H9 (cell line): ENCODE data around the gene TLCD3A. TPM values are rescaled to one million over a fixed set of nuclear protein-coding genes. Genes with fewer than 3 reads are reported as not detected.

ENCODE experiments used
- DNase-seq: peaks from one replicate; pipeline ENCODE4 v3.0.0-alpha.2; 2017
- H2AFZ ChIP-seq: one replicate; pipeline ENCODE4 v1.6.1; 2013; ENCODE audit warnings: mild to moderate bottlenecking, low read length, control low read depth, moderate library complexity
- H2AK5ac ChIP-seq: 2 replicates; pipeline ENCODE4 v1.6.1; 2013; ENCODE audit warnings: low read length, control low read depth, mixed read lengths; ENCODE audit not compliant: insufficient read length
- H2BK120ac ChIP-seq: one replicate; pipeline ENCODE4 v1.6.1; 2013; ENCODE audit warnings: low read depth, mild to moderate bottlenecking, low read length, control low read depth, inconsistent platforms; ENCODE audit not compliant: poor library complexity, severe bottlenecking
- H2BK12ac ChIP-seq: 2 replicates; pipeline ENCODE4 v1.6.1; 2013; ENCODE audit warnings: low read length, control low read depth, mixed read lengths, low read depth; ENCODE audit not compliant: insufficient read length
- H2BK15ac ChIP-seq: 2 replicates; pipeline ENCODE4 v1.6.1; 2013; ENCODE audit warnings: low read depth, low read length, control low read depth
- H2BK20ac ChIP-seq: one replicate; pipeline ENCODE4 v1.6.1; 2013; ENCODE audit warnings: low read depth, mild to moderate bottlenecking, low read length, control low read depth, inconsistent platforms; ENCODE audit not compliant: poor library complexity, severe bottlenecking
- H2BK5ac ChIP-seq: 2 replicates; pipeline ENCODE4 v1.6.1; 2013; ENCODE audit warnings: low read length, control low read depth, mixed read lengths; ENCODE audit not compliant: insufficient read length
- H3K14ac ChIP-seq: 2 replicates; pipeline ENCODE4 v1.6.1; 2013; ENCODE audit warnings: low read length, control low read depth; ENCODE audit not compliant: insufficient read depth
- H3K18ac ChIP-seq: 2 replicates; pipeline ENCODE4 v1.6.1; 2013; ENCODE audit warnings: low read depth, mild to moderate bottlenecking, mixed read lengths, low read length, control low read depth; ENCODE audit not compliant: insufficient read length
- H3K23ac ChIP-seq: 2 replicates; pipeline ENCODE4 v1.6.1; 2013; ENCODE audit warnings: low read length, control low read depth, mixed read lengths, low read depth; ENCODE audit not compliant: insufficient read length
- H3K23me2 ChIP-seq: 2 replicates; pipeline ENCODE4 v1.6.1; 2013; ENCODE audit warnings: low read depth, mild to moderate bottlenecking, mixed read lengths, low read length, control low read depth; ENCODE audit not compliant: insufficient read length, poor library complexity, severe bottlenecking
- H3K27ac ChIP-seq: 2 replicates; pipeline ENCODE4 v1.5.1; 2013; ENCODE audit warnings: low read length, control low read depth, mixed read lengths, low read depth; ENCODE audit not compliant: insufficient read length
- H3K27me3 ChIP-seq: 2 replicates; pipeline ENCODE4 v1.6.1; 2013; ENCODE audit warnings: low read length, control low read depth, inconsistent platforms; ENCODE audit not compliant: insufficient read depth
- H3K4ac ChIP-seq: 2 replicates; pipeline ENCODE4 v1.6.1; 2013; ENCODE audit warnings: low read depth, mild to moderate bottlenecking, control low read depth, inconsistent platforms, low read length, moderate library complexity
- H3K4me1 ChIP-seq: 2 replicates; pipeline ENCODE4 v1.6.1; 2013; ENCODE audit warnings: low read length, control low read depth, inconsistent platforms; ENCODE audit not compliant: insufficient read depth
- H3K4me2 ChIP-seq: 2 replicates; pipeline ENCODE4 v1.6.1; 2013; ENCODE audit warnings: low read length, control low read depth, mixed read lengths; ENCODE audit not compliant: insufficient read length, insufficient read depth
- H3K56ac ChIP-seq: 2 replicates; pipeline ENCODE4 v1.6.1; 2013; ENCODE audit warnings: low read depth, mild to moderate bottlenecking, mixed read lengths, low read length, control low read depth; ENCODE audit not compliant: insufficient read length
- H3K79me1 ChIP-seq: 2 replicates; pipeline ENCODE4 v1.6.1; 2013; ENCODE audit warnings: low read depth, mild to moderate bottlenecking, moderate library complexity, low read length, control low read depth, inconsistent platforms; ENCODE audit not compliant: insufficient read depth, poor library complexity, severe bottlenecking
- H3K79me2 ChIP-seq: 2 replicates; pipeline ENCODE4 v1.6.1; 2013; ENCODE audit warnings: low read length, control low read depth, inconsistent platforms; ENCODE audit not compliant: insufficient read depth
- H3K9ac ChIP-seq: 2 replicates; pipeline ENCODE4 v1.6.1; 2013; ENCODE audit warnings: low read length, control low read depth, mixed read lengths; ENCODE audit not compliant: insufficient read length; ENCODE audit errors: extremely low read depth
- H3K9me3 ChIP-seq: one replicate; pipeline ENCODE4 v1.6.1; 2013; ENCODE audit warnings: low read depth, low read length, inconsistent platforms; ENCODE audit not compliant: control insufficient read depth
- H3T11ph ChIP-seq: one replicate; pipeline ENCODE4 v1.6.1; 2013; ENCODE audit warnings: mild to moderate bottlenecking, low read length, control low read depth, inconsistent platforms
- H4K20me1 ChIP-seq: one replicate; pipeline ENCODE4 v1.6.1; 2013; ENCODE audit not compliant: control insufficient read depth, insufficient read length, insufficient read depth
- H4K5ac ChIP-seq: 2 replicates; pipeline ENCODE4 v1.6.1; 2013; ENCODE audit warnings: low read depth, mild to moderate bottlenecking, mixed read lengths, low read length, control low read depth; ENCODE audit not compliant: insufficient read length
- H4K8ac ChIP-seq: replicated peaks from 2 replicates; pipeline ENCODE4 v1.6.1; 2013; ENCODE audit warnings: low read length, control low read depth, mixed read lengths, low read depth; ENCODE audit not compliant: insufficient read length
- H4K91ac ChIP-seq: 2 replicates; pipeline ENCODE4 v1.6.1; 2013; ENCODE audit warnings: low read depth, mild to moderate bottlenecking, moderate library complexity, mixed read lengths, low read length, control low read depth; ENCODE audit not compliant: insufficient read length
- H3K27ac Mint-ChIP-seq, 3 experiments: 2 replicates in 2 of 3; 3 replicates in 1 of 3; pipeline ENCODE4 v1.8.0; 2020 to 2021; ENCODE audit warnings: mixed read lengths in 3 of 3, mild to moderate bottlenecking in 1 of 3, moderate library complexity in 1 of 3
- H3K27me3 Mint-ChIP-seq: 2 replicates; pipeline ENCODE4 v1.8.0; 2021; ENCODE audit warnings: low read depth, mild to moderate bottlenecking, moderate library complexity, mixed read lengths
- H3K36me3 Mint-ChIP-seq, 3 experiments: 2 replicates in 2 of 3; 3 replicates in 1 of 3; pipeline ENCODE4 v1.8.0; 2020 to 2021; ENCODE audit warnings: low read depth in 3 of 3, mixed read lengths in 3 of 3; ENCODE audit not compliant: insufficient read depth in 1 of 3
- H3K4me1 Mint-ChIP-seq, 2 experiments: 2 replicates each; pipeline ENCODE4 v1.8.0; 2020; ENCODE audit warnings: mixed read lengths in 2 of 2
- H3K4me3 Mint-ChIP-seq, 2 experiments: 2 replicates in 1 of 2; 3 replicates in 1 of 2; pipeline ENCODE4 v1.8.0; 2020 to 2021; ENCODE audit warnings: mild to moderate bottlenecking in 2 of 2, mixed read lengths in 2 of 2, moderate library complexity in 1 of 2
- H3K9me3 Mint-ChIP-seq, 2 experiments: 2 replicates in 1 of 2; 3 replicates in 1 of 2; pipeline ENCODE4 v1.8.0; 2020; ENCODE audit warnings: mild to moderate bottlenecking in 2 of 2, mixed read lengths in 2 of 2, moderate library complexity in 1 of 2
- WGBS: extraction: QIAGEN DNeasy Blood & Tissue Kit; methylation state at CpG from one replicate; pipeline ENCODE4 v1.1.7; 2013; ENCODE audit warnings: missing lambda C conversion rate, low lambda C conversion rate, mixed read lengths; ENCODE audit not compliant: insufficient read length; ENCODE audit errors: extremely low coverage; 5-methylcytosine and 5-hydroxymethylcytosine counted together
- total RNA-seq: library from RNA; stranded (reverse); gene quantifications from 2 replicates; pipeline ENCODE4 v1.2.1, GENCODE V29; 2021
- TF ChIP-seq, protein P1 (sequence below): fragments of 200-600 bp; sonication (generic); conservative IDR thresholded peaks from 3 replicates; pipeline ENCODE4 v1.8.0; 2021; ENCODE audit warnings: antibody characterized with exemption, mild to moderate bottlenecking

Gene TLCD3A
- total RNA-seq, 1 experiment from 2014 or later = 29.6 TPM

DNA sequence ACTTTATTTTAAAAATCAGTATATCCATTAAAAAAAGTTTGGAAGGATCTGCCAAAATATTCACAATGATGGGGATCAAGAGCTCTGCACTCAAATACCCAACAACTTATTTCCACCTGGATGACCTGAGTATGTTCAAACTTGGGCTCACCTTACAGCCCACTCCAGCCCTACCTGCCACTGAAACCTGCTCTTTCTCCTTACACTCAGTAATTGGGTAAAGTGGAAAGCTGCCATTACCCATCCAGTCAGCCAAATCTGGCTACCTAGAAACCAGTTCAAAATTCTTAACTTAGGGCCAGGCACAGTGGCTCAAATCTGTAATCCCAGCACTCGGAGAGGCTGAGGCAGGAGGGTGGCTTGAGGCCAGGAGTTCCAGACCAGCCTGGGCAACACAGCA, 27.4 kb upstream of the TLCD3A start:
- Histone ChIP-seq H3K4ac (no peak overlapping the region), H4K8ac (no peak overlapping the region), H2BK15ac (no peak overlapping the region), H4K5ac (no peak overlapping the region), H3T11ph (no peak overlapping the region), H2AFZ (no peak overlapping the region), H3K56ac (no peak overlapping the region), H2AK5ac (no peak overlapping the region), H2BK5ac (no peak overlapping the region), H3K23ac (no peak overlapping the region), H3K27me3 (no peaks in the 10 kb centered on the region), H3K79me1 (no peaks in the 10 kb centered on the region), H3K9ac (no peak overlapping the region), H3K4me2 (no peak overlapping the region), H3K9me3 (no peaks in the 10 kb centered on the region), H2BK12ac (no peak overlapping the region), H4K20me1 (no peaks in the 10 kb centered on the region), H3K23me2 (no peaks in the 10 kb centered on the region), H2BK20ac (no peak overlapping the region), H3K14ac (no peak overlapping the region), H4K91ac (no peak overlapping the region), H2BK120ac (no peak overlapping the region), H3K79me2 (no peaks in the 10 kb centered on the region), H3K27ac (no peak overlapping the region), H3K18ac (no peak overlapping the region), H3K4me1 (no peaks in the 10 kb centered on the region)
- H3K4me3 Mint-ChIP-seq = no peak overlapping the region
- no peaks in the 10 kb centered on the region for H3K4me1 Mint-ChIP-seq
- DNase-seq = no peak
- H3K27me3 Mint-ChIP-seq = no peaks in the 10 kb centered on the region
- peaks cover 10 to 31% (median 26%) of the 10 kb centered on the region in 3 experiments; a peak in 6 of 7 replicates for H3K36me3 Mint-ChIP-seq
- TF ChIP-seq, protein P1, sequence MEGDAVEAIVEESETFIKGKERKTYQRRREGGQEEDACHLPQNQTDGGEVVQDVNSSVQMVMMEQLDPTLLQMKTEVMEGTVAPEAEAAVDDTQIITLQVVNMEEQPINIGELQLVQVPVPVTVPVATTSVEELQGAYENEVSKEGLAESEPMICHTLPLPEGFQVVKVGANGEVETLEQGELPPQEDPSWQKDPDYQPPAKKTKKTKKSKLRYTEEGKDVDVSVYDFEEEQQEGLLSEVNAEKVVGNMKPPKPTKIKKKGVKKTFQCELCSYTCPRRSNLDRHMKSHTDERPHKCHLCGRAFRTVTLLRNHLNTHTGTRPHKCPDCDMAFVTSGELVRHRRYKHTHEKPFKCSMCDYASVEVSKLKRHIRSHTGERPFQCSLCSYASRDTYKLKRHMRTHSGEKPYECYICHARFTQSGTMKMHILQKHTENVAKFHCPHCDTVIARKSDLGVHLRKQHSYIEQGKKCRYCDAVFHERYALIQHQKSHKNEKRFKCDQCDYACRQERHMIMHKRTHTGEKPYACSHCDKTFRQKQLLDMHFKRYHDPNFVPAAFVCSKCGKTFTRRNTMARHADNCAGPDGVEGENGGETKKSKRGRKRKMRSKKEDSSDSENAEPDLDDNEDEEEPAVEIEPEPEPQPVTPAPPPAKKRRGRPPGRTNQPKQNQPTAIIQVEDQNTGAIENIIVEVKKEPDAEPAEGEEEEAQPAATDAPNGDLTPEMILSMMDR = no peak
- no peak overlapping the region for H3K27ac Mint-ChIP-seq
- WGBS = no CpG with 5 or more reads among the region's 1 CpG
- H3K9me3 Mint-ChIP-seq = no peaks in the 10 kb centered on the region
